ENCODE measurements around the gene SMPD3.
A peak's percentile ranks its signal among the peaks of the same experiment; 100 is the strongest.
"Not testable (repeated sequence)": the region's sequence is repeated elsewhere in the genome, so short reads cannot be mapped to it uniquely, and the experiment has no call there.

SMPD3 gene

DNA sequence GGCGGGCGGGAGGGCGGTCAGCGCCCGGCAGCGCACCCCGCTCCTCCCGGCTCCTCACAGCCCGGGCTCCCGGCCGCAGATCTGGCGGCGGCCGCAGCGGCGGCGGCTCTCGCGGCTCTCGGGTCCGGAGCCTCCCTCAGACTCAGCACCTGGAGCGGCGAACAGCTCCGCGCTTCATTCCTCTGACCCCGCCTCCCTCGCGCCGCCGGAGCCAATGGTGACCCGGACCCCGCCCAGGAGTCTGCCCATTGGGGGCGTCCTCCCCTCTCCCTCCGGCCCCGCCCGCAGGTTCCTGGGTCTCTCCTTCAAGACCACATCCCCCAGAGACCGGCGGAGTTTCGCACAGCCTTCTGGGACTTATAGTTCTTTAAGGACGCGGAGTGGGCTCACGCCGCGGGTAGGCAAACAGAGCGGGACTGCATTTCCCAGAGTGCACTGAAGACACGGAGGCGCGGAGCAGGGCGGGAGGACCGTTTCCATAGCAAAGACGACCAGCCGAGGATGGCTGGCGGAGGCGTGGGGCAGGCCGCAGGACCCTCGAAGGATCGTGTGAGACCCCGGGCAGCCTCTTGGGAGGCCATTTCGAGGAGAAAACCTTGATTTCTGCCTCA lies at the start of gene SMPD3:
Gene SMPD3 (minus strand): TSS at position 149 of the 611 bp plus-strand sequence. CDS start 76,327 bp downstream, outside the sequence.
- DNase-seq (ENCODE audit: low read depth), result peak; percentile 99

DNA sequence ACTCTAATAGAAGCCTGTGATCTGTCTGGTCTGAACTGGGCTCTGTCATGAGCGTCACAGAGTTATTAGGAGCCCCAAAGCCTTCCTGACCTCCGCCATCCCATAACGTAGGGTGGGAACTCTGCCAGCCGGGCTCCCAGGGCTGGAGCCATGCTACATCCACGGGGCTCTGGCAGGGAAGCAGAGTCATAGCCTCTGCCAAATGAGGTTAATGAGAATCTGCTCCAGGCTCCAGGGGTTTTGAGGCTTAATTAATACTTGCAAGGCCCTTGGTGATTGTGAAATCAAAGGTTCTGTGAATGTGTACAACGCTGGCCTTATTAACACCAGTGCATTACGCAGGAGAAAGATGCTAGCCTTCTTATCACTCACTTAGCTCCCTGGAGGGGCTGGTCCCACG lies 48.4 kb upstream of the SMPD3 start:
- DNase-seq (ENCODE audit: low read depth), result no peak

DNA sequence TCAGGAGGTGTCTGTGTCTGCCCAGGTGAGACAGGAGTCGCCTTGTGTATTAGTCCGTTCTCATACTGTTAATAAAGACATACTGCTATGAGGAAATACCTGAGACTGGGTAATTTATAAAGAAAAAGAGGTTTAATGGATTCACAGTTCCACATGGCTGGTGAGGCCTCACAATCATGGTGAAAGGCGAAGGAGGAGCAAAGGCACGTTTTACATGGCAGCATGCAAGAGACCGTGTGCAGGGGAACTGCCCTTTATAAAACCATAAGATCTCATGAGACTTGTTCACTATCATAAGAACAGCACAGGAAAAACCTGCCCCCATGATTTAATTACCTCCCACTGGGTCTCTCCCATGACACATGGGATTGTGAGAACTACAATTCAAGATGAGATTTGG lies 46.0 kb upstream of the SMPD3 start:
- not testable (repeated sequence) for DNase-seq (ENCODE audit: low read depth)

DNA sequence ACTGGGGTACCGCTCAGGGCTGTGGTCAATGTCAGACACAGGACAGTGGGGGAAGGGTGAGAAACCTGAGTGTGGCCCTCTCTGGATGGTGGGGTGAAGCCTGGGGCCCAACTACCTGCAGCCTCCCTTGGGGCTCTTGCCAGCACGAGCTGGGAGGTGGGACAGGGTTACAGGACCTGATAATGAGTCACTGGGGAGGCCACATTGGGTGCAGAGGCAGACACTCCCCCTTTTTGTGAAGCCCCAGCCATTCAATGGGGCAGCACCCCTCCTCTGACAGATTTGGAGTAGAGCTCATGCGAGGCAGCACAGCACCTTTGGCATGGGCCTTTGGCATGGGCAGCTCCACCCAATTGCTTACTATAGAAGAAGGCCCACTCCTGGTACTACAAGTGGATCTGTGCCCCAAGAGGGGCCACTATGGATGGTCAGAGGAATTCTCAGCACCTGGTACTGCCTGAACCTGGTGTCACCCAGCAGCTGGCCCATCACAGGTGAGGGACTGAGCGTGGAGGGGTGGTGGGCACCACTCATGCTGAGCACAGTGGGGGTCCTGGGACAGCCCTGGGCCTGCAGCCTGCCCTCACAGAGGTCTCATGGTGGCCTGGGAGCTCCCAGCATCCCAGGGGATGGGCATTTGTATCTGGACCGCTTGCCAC lies 45.2 kb upstream of the SMPD3 start:
- DNase-seq (ENCODE audit: low read depth), result no peak

DNA sequence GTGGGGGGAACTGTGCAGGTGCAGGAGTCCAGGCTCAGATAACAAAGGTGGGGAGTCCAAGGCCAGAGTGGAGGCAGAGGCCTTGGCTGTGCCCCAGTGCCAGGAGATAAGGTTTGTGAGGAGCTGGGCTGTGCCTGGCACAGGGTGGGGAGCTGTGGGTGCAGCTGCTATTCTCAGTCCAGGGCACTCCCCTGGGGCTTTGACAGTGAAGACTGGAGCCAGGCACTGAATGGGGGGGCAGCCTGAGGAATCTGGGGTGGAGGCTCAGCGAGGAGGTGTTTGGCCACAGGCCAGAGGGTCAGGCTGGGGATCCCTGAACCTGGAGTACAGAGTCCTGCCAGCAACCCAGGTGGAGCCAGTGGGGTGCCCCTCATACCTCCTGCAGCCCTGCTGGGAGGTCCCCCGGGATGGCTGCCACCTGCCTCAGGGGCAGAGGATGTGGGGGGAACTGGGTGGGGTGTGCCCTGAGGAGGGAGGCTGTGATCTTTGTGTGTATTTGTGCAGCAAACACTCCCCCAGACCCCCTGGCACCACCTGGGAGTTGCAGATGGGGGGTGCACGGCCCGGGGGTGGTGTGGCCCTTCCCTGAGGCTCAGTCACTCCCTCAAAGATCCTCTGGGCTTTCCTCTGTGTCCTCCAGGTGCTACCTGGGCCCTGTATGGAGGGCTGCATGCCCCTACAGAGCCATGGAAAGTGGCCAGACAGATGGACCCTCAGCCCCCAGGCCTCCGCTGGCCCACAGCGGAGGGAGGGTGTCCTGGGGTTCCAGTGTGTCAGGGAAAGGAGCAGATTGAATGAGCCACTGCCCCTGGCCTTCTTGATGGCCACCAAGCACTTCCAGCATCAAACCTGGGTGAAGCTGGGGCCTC lies 44.5 kb upstream of the SMPD3 start:
- peak; percentile 51 for DNase-seq (ENCODE audit: low read depth)

- no peak for DNase-seq (ENCODE audit: low read depth)
These were observed 43.8 kb upstream of the SMPD3 start for GRCh38 chr16:68492151-68492542.

DNA sequence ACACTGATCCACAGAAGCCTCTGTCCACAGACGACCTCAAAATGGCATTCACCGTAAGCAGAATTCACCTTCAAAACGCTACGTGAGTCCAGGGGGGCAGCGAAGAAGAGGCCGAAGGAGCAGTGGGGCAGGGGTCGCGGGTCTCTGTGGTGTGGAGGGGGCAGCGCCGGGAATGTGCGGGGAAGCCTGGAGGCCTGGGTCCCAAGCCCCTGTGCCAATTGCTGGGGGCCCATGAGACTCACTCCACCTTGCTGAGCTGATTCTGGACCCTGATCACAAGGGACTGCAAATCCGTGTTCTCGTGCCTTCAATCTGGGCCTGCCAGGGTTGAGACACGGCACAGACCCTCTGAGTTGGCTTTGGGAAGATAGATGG lies 43.3 kb upstream of the SMPD3 start:
- no peak for DNase-seq (ENCODE audit: low read depth)

DNA sequence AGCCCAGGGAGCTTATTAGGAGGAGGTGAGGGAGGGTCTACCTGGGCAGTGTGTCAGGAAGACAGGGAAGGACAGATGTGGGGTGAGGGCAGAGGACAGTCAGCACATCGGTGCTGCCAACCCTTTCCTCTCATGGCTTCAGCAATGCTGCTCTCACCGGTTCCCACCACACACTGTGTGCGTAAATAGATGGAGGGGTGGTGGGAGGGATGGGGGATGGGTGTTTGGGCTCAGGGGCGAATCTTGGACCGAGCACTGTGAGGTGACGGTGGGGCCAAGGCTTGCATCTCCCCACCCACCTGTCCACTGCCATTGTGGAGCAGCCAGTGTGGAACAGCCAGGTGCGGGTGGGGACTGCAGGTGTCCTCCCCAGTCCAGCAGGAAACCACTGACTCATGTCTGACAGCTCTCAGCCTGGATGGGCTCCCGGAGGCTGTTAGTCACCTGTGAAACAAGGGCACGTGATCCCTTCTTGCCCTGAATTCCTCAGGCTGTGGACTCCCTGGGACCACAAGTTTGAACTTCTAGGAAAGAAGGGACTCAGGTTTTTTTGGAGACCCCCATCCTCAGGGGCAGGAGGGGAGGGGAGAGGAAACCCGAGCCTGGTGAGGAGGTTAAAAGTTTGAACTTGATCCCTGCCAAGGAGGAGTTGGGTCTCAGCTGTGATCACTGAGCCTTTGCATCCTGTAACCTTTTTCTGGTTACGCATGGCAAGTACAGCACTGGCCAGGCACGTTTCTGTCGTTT lies 42.7 kb upstream of the SMPD3 start:
- DNase-seq (ENCODE audit: low read depth), result peak; percentile 65

DNA sequence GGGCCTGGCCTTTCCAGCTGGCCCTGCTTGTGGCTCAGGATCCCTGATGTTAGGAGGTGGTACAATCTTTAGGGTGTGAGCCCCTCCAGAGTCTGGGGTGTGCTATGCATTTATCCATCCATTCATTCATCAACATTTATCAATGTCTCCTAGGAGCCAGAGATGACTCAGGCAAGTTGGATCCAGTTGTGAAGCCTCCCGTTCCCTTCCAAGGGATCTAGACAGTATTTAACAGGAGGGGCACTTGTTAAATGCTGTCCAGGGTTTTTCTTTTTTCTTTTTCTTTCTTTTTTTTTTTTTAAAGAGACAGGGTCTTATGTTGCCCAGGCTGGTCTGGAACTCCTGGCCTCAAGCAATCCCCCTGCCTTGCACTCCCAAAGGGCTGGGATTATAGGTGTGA lies 42.0 kb upstream of the SMPD3 start:
- DNase-seq (ENCODE audit: low read depth), result no peak

DNA sequence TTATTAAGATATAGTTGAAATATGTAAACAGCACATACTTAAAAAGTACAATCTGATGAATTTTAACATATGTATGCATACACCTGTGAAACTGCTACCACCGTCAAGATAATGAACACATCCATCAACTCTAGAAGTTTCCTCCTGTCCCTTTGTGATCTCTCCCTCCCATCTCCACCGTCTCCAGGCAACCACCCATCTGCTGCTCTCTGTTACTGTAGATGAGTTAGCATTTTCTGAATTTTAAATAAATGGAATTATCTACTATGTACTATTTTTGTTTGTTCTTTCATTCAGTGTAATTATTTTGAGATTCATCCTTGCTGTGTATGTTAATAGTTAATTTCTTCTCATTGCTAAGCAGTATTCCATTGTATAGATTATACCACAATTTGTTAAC lies 40.2 kb upstream of the SMPD3 start:
- no peak for DNase-seq (ENCODE audit: low read depth)

GRCh38 chr16:68487669-68488068 lies 39.4 kb upstream of the SMPD3 start:
- no peak for DNase-seq (ENCODE audit: low read depth)

GRCh38 chr16:68487203-68487514 lies 38.9 kb upstream of the SMPD3 start:
- DNase-seq (ENCODE audit: low read depth), result no peak

DNA sequence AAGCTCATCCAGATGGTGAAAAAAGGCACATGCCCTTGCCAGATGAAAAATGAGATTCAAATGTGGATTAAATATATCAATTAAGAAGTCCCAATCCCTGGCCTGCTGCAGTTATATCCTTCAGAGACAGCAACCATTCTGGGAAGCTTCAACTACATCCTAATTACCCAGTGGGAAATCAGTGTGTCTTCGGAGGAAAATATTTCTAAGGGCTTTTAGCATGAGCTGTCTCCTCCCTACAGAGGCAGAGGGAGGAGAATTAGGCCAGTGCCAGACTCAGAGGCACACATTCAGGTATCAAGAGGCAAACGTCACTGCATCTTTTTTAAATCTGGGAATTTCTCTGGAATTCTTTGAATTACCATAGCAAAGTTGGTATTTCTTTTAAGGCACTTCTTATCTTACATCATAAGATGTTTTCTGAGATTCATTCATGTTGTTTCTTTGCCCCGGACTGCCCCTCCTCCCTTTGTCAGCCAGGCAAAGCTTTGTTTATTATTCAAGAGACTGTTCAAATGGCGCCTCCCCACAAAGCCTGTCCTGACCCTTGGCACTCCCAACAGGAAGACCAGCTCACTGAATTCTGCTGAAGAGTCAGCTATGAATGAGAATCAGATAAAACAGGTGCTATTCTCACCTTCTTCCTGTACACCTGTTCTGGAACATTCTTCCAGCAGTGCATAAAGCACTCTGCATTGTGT lies 38.3 kb upstream of the SMPD3 start:
- DNase-seq (ENCODE audit: low read depth), result no peak

DNA sequence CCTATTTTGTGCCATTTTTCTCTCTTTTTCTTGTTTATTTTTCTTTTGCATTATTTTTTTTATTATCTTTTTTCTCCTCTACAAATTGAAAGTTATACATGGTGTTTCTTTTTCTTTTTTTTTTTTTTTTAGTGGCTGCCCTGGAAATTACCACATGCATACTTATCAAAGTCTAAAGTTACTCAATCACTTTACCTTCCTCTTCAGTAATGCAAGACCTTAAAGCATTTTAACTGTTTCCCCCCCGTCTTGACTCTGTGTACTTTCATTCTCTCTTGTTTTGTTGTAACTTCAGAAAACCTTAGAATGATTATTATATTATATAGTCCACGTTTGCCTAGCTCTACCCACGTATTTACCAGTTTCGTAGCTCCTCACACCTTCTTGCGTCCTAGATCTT lies 33.3 kb upstream of the SMPD3 start:
- DNase-seq (ENCODE audit: low read depth), result no peak

- DNase-seq (ENCODE audit: low read depth), result no peak
These were observed 32.0 kb upstream of the SMPD3 start for GRCh38 chr16:68480084-68480995.

DNA sequence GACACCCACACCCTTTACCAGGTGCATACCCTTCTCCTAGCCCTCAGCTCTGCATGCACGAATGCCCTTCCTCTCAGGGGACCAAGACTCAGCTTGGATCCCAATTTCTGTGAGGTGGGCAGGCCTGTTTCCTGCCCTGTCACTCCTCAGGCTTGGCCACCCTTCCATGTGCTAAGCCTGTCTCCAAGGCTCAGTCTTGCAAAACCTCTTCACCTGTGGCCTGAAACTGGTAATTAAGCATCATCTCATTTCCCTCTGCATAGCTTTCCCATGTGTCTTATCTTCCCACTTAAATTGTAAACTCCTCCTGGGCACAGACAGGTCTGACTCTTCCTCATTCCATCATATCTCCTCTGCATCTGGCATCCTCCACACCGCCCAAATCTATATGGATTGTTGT lies 31.0 kb upstream of the SMPD3 start:
- DNase-seq (ENCODE audit: low read depth), result no peak

- no peak for DNase-seq (ENCODE audit: low read depth)
These were observed 30.4 kb upstream of the SMPD3 start for GRCh38 chr16:68478526-68479250.

GRCh38 chr16:68475071-68475470 lies 26.8 kb upstream of the SMPD3 start:
- DNase-seq (ENCODE audit: low read depth), result no peak

DNA sequence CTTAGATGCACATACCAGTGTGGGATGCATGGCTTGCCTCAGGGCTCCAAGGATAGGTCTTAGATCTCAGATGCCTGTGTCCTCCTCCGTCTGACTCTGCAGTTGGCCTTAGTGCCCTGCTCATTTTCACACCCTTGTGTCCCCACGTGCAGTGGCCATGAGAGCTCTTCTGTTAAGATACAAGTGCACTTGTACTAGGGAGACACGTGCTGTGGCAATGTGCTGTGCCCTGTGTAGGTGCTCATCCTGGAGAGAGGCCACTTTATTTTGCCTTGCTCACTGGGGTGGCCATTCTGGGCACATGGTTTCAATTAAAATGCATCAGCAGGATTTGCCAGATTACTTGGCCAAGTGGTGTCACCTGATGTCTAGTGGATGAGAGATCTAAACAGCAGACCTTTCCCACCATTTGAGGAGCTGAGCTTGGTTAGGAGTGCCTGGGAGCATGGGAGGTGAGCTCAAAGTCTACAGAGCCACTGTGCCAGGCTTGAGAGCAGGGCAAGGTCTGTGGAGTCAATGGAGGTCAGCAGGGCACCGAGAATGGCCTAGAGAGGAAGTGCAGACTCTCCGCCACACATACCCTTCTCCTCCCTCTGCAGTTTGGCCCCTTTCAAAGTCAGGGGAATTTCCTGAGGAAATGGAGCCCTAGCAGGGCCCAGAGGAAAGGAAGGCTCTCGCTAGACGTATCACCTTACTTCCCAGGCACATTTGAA lies 25.2 kb upstream of the SMPD3 start:
- DNase-seq (ENCODE audit: low read depth), result no peak

DNA sequence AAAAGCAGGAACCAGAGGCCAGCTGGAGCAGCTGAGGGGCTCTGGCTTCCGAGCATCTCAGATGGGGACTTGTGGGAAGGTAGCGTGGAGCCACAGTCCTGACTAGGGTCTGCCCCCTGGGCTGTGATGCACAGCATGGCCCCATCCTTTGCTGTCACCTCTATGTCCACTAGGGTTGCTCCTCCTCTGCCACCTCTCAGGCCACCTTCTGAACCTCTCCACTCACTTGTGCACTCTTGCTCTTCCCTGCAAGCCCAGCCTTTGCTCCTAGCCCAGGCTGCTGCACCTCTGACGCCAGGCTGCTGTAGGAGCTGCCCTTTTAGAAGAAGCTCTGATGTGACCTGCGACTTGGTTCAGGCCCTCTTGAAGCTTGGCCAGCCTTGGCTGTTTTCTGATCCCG lies 24.3 kb upstream of the SMPD3 start:
- DNase-seq (ENCODE audit: low read depth), result no peak

Measured in amniotic epithelial cell (primary cell).